ENCODE measurements around the gene GSTO2. TPM values are rescaled to one million over a fixed set of nuclear protein-coding genes. Genes with fewer than 3 reads are reported as not detected.

GSTO2 gene
- polyA plus RNA-seq, 1 experiment: 1.7 TPM

GRCh38 chr10:104330168-104331110, 61.5 kb downstream of the GSTO2 start:
- TF ChIP-seq CTCF (IDR thresholded peaks at IDR 0.05; ENCODE audit: low read depth, low read length): no peak
- no peaks in the 10 kb centered on the region for H3K9me3 ChIP-seq (ENCODE audit: control insufficient read depth, insufficient read depth, low read length)
- peak overlapping the region; percentile 57 for H3K4me3 ChIP-seq (ENCODE audit: low read depth, low read length)
- H3K27ac ChIP-seq (ENCODE audit: low read depth, low read length): peak overlapping the region; percentile 96
- ChIA-PET CTCF (interaction anchor here (0.6 to 2.1 kb wide), 6 partner anchors 19 to 39 kb away, joined by 3 to 13 read pairs (median 4); partner anchors contain the start of gene CFAP58), POLR2A (interaction anchor here (0.6 to 1.6 kb wide), 5 partner anchors 8 to 463 kb away, joined by 3 to 8 read pairs (median 4); partner anchors contain the start of gene ITPRIP)
- H3K27me3 ChIP-seq (ENCODE audit: control insufficient read depth, insufficient read depth, low read length): no peaks in the 10 kb centered on the region
- no peak for DNase-seq (ENCODE audit: low read depth, low spot score)

DNA sequence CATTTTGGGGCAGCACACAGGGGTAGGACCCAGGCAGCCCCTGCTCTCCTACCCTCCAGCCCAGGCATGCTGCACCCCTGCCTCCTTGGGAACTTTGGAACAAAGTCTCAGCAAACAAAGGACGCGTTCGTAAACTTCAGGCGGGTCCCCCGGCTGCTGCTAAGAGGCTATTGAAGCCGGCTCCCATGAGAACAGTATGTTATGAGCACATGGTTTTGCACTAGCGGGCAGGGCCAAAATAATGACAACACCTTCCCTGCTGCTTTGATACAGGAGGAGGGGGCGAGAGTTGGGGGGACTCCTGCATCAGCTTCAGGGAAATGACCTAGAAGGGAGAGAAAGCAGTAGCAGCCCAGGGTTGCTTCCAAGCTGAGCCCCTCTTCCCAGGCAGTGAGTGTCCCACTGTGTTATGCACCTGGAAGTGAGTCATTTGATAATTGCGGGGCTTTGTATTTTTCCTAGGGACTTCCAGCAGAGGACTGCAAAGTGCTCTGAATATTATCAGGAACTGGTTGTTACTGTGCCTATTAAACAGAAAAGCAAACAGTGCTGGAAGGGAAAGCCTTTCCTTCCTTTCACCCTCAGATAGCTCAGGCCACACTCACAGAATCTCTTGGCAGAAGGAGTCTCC, 62.3 kb downstream of the GSTO2 start:
- no peak for TF ChIP-seq CTCF (IDR thresholded peaks at IDR 0.05; ENCODE audit: low read depth, low read length)
- peak overlapping the region; percentile 96 for H3K27ac ChIP-seq (ENCODE audit: low read depth, low read length)
- POLR2A ChIA-PET: interaction anchor here (1.6 kb wide), 1 partner anchor 31 kb away, joined by 6 read pairs; no protein-coding TSS in a partner anchor
- no peaks in the 10 kb centered on the region for H3K9me3 ChIP-seq (ENCODE audit: control insufficient read depth, insufficient read depth, low read length)
- H3K4me3 ChIP-seq (ENCODE audit: low read depth, low read length): peak overlapping the region; percentile 4; the same call in 1 of the 2 replicates
- H3K27me3 ChIP-seq (ENCODE audit: control insufficient read depth, insufficient read depth, low read length): no peaks in the 10 kb centered on the region
- DNase-seq (ENCODE audit: low read depth, low spot score): no peak
- CTCF ChIA-PET: interaction anchor here (0.8 to 2.1 kb wide), 5 partner anchors 20 to 57 kb away, joined by 3 to 13 read pairs (median 3); partner anchors contain the start of gene CFAP58

DNA sequence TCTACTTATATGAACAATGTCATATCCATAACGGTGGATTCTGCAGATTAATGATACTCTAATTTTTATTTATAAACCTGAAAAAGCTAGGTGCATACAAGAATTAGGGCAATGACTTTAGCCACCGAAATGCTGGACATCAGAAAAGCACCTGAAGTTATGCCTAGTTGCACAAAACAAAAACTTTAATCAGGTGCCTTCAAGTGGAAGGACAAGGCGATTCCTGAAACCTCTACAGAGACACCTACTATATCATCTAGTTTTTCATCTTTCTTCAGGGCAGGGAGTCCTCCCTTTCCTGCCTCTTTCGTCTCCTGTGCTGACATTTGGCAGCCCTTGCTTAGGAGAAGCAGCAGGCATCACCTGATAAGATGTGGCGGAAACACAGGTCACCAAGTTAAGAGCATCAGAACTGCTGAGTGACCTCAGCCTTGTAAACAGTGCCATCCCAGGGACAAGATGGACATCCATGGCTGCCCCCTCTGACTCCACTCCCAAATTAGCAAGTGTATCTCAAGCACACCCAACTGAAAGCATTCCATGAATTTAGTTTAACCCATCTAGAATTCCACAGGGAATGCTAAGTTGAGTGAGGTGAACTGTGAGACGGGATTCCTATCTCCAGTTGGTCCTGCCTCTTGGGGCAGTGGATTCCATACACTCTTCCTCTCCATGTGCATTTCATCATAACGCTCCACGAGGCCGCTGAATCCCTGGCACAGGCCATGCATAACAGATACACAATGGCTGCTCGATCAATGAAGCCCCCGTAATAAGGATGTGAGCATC, 63.5 kb downstream of the GSTO2 start:
- Histone ChIP-seq H3K9me3 (ENCODE audit: control insufficient read depth, insufficient read depth, low read length) (no peaks in the 10 kb centered on the region), H3K4me3 (ENCODE audit: low read depth, low read length) (no peak overlapping the region), H3K27me3 (ENCODE audit: control insufficient read depth, insufficient read depth, low read length) (no peaks in the 10 kb centered on the region), H3K27ac (ENCODE audit: low read depth, low read length) (peak overlapping the region; percentile 68)
- ChIA-PET CTCF (interaction anchor here (0.8 to 1.5 kb wide), 3 partner anchors 19 to 58 kb away, joined by 3 to 11 read pairs (median 3); no protein-coding TSS in a partner anchor), POLR2A (no interaction called here)
- DNase-seq (ENCODE audit: low read depth, low spot score): no peak
- TF ChIP-seq CTCF (IDR thresholded peaks at IDR 0.05; ENCODE audit: low read depth, low read length): no peak

GRCh38 chr10:104333032-104333727, 64.2 kb downstream of the GSTO2 start:
- H3K9me3 ChIP-seq (ENCODE audit: control insufficient read depth, insufficient read depth, low read length): peaks cover 4% of the 10 kb centered on the region; the same call in 1 of the 2 replicates
- peak overlapping the region; percentile 42 for H3K27ac ChIP-seq (ENCODE audit: low read depth, low read length)
- TF ChIP-seq CTCF (IDR thresholded peaks at IDR 0.05; ENCODE audit: low read depth, low read length): no peak
- CTCF ChIA-PET: interaction anchor here (1.6 to 7.3 kb wide), 3 partner anchors 27 to 58 kb away, joined by 5 to 99 read pairs (median 10); no protein-coding TSS in a partner anchor
- POLR2A ChIA-PET: no interaction called here
- no peaks in the 10 kb centered on the region for H3K27me3 ChIP-seq (ENCODE audit: control insufficient read depth, insufficient read depth, low read length)
- DNase-seq (ENCODE audit: low read depth, low spot score): no peak
- H3K4me3 ChIP-seq (ENCODE audit: low read depth, low read length): no peak overlapping the region

Measured in AG04450 (cell line).